HG02885 (cell line): ENCODE data around the gene ATP12A.

ENCODE experiments used
- ATAC-seq: cut with Tn5 transposase; IDR thresholded peaks from one replicate; pipeline ENCODE4 v1.9.1; 2021; ENCODE audit warnings: mild to moderate bottlenecking; ENCODE audit not compliant: unreplicated experiment, poor library complexity

ATP12A gene

DNA sequence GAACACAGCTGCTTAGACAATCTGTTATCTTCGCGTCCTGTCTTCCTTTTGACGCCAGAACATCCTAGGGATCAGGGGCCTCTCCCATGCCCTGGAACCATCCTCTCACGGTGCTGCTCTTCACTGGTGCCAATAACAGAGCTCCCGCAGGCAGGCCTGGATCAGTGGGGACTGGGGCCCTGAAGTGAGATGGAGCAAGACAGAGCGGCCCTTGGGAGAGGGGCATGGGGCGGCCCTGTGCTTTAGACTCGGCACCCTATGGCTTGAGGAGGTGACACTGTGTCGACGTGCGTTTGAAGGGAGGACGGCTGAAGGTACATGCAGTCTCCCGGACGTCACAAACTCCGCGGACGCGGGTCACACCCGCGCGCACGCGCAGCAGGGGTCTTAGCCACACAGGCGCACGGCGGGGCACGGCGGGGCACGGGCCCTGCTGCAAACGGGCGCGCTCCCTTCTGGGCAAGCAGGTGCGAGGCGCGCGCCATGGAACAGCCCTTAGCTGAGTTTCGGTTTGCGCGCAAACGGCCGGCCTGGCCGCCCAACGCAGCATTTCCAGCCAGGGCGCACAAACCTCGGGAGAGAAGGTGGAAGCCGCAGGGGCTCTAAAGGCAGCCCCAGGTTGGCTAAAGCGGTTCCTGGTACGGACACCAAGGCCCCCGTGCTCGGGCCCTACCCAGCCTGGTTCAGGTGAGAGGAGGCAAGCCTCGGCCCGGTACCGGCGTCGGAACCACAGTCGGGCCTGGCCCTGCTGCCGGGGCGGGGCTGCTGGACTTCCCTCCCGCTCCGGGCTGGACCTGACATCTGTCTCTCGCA lies 67.2 kb downstream of the ATP12A start:
- no peak for ATAC-seq

DNA sequence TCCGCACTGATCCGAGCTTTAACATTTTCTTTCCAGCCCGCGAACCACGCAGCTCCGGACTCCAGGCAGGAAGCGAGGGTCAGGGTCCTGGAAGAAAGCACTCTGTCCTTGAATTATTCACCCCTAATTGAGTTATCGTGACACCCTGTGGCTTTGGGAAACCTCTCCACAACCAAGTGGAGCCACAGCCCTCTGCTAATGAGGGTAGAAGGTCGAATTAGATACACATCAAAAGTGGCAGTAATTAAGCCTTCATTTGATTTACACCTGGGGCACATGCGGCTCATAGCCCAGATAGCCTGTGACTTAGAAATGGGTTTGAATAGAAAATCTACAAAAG lies 67.8 kb downstream of the ATP12A start:
- no peak for ATAC-seq

DNA sequence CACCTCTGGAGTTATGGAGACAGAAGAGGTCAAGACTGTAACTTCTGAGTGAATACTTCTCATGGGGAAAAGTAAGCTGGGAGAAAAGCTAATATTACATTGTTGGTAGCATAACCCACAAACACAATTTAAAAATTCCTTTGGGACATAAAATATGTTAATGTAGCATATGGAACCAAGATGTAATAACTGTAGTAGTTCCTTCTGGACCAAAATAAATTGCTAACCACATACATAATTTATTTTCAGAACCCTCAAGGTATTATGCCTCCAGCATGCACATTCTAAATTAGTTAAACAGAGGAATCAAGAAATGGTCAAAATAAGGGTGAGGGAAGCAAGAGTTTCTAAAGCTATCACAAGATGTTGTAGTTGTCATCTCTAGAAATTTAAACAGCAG lies 79.0 kb downstream of the ATP12A start:
- ATAC-seq: no peak
